ENCODE results near the gene ABCC4. TPM values are rescaled to one million over a fixed set of nuclear protein-coding genes. Genes with fewer than 3 reads are reported as not detected.

The ABCC4 gene
- total RNA-seq, 2 donors from 2014 or later: 11.4 to 14.7 TPM

DNA sequence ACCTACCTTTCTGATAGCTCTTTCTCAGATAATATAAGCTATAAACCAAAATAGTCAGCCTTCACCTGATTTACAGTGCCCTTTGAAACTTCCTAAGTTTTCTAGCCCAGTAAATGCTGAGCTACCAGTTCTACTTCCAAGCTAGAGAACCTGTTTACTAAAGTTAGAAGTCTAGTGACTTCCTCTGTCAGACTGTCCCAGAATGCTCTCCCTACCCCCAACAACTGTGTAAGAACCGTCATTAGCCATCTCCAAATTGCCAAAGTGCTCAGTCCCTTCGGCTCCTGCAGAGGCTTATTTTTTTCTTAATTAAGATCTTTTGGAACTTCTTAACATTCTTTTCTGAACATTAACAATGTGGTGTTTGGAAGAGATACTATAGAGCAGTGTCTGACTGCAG, 3.2 kb upstream of the ABCC4 start:
- H3K4me3 ChIP-seq: no peak overlapping the region
- H3K4me1 ChIP-seq: no peaks in the 10 kb centered on the region
- no peaks in the 10 kb centered on the region for H3K27me3 ChIP-seq
- H3K36me3 ChIP-seq: no peaks in the 10 kb centered on the region
- intact Hi-C loops (cut with DNase I): loop anchor here (5.0 kb wide), 2 partner anchors 78 to 112 kb away; no protein-coding TSS in a partner anchor
- H3K9ac ChIP-seq (ENCODE audit: low read depth in 2 of 2, low read length in 2 of 2): no peak overlapping the region
- TF ChIP-seq, protein P1, sequence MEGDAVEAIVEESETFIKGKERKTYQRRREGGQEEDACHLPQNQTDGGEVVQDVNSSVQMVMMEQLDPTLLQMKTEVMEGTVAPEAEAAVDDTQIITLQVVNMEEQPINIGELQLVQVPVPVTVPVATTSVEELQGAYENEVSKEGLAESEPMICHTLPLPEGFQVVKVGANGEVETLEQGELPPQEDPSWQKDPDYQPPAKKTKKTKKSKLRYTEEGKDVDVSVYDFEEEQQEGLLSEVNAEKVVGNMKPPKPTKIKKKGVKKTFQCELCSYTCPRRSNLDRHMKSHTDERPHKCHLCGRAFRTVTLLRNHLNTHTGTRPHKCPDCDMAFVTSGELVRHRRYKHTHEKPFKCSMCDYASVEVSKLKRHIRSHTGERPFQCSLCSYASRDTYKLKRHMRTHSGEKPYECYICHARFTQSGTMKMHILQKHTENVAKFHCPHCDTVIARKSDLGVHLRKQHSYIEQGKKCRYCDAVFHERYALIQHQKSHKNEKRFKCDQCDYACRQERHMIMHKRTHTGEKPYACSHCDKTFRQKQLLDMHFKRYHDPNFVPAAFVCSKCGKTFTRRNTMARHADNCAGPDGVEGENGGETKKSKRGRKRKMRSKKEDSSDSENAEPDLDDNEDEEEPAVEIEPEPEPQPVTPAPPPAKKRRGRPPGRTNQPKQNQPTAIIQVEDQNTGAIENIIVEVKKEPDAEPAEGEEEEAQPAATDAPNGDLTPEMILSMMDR (IDR thresholded peaks at IDR 0.05): no peak
- no peak overlapping the region for H3K27ac ChIP-seq
- no peaks in the 10 kb centered on the region for H3K9me3 ChIP-seq
- DNase-seq: no peak

DNA sequence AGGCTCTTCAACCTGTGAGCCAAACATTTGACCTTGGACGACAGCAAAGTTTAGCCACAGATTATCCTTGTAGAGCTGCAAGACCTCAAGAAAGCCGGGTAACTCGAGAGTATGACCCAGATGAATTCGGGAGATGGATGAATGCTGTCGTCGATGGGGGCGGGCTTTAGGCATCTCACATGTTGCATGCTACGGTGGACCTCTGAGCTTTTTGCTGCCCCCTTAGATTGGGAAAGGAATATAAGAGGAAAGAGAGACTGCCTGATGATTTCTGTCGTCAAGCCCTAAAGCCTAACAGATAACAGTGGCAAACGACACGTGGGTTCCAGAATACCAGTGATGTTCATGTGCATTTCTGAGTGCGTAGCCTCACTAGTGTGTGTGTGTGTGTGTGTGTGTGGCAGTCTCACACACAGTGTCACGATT, 730 bp upstream of the ABCC4 start:
- intact Hi-C loops (cut with DNase I): loop anchor here (5.0 kb wide), 2 partner anchors 80 to 110 kb away; no protein-coding TSS in a partner anchor
- H3K27ac ChIP-seq: peak overlapping the region; percentile 64

DNA sequence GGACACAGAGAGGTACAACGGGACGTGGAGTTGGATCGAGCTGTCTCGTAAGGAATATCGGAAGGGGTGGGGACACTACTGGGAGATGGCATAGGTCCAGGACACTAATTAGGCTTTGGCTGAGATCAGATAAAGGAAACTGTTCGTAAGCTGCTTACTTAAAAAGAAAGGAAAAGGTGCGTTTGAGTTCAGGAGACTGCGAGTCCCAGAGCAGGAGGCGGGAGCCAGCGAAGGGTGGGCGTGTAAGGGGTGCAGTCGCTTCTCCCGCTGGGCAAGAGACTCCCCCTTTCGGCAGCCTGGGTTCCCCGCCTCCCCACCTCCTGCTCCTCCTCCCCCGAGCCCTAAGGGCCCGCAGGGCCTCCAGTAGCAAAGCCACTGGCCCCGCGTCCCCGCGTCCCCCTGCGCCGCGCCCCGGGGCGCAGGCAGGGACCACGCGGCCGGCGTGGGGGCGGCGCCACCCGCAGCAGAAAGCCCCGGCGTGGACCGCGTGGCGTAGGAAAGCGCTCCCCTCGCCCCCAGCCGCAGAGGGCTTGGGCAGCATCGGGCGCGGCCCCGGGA, 547 bp downstream of the ABCC4 start:
- H3K9ac ChIP-seq (ENCODE audit: low read depth in 2 of 2, low read length in 2 of 2): peak overlapping the region; percentile 85 to 87
- H3K4me3 ChIP-seq: peak overlapping the region; percentile 65
- peak; percentile 61 for DNase-seq
- peaks cover 11% of the 10 kb centered on the region for H3K4me1 ChIP-seq
- intact Hi-C loops (cut with DNase I): loop anchor here (5.0 kb wide), 2 partner anchors 82 to 108 kb away; no protein-coding TSS in a partner anchor
- H3K36me3 ChIP-seq: no peaks in the 10 kb centered on the region
- H3K27me3 ChIP-seq: no peaks in the 10 kb centered on the region
- no peaks in the 10 kb centered on the region for H3K9me3 ChIP-seq
- H3K27ac ChIP-seq: peak overlapping the region; percentile 64
- TF ChIP-seq, protein P1 (IDR thresholded peaks at IDR 0.05): no peak

More for the DNA sequence above, 730 bp upstream of the ABCC4 start:
- H3K9ac ChIP-seq (ENCODE audit: low read depth in 2 of 2, low read length in 2 of 2): peak overlapping the region; percentile 51 to 87
- no peaks in the 10 kb centered on the region for H3K36me3 ChIP-seq
- no peaks in the 10 kb centered on the region for H3K9me3 ChIP-seq
- H3K4me1 ChIP-seq: peaks cover 11% of the 10 kb centered on the region
- TF ChIP-seq, protein P1 (IDR thresholded peaks at IDR 0.05): no peak
- peak overlapping the region; percentile 65 for H3K4me3 ChIP-seq
- no peak for DNase-seq
- no peaks in the 10 kb centered on the region for H3K27me3 ChIP-seq

DNA sequence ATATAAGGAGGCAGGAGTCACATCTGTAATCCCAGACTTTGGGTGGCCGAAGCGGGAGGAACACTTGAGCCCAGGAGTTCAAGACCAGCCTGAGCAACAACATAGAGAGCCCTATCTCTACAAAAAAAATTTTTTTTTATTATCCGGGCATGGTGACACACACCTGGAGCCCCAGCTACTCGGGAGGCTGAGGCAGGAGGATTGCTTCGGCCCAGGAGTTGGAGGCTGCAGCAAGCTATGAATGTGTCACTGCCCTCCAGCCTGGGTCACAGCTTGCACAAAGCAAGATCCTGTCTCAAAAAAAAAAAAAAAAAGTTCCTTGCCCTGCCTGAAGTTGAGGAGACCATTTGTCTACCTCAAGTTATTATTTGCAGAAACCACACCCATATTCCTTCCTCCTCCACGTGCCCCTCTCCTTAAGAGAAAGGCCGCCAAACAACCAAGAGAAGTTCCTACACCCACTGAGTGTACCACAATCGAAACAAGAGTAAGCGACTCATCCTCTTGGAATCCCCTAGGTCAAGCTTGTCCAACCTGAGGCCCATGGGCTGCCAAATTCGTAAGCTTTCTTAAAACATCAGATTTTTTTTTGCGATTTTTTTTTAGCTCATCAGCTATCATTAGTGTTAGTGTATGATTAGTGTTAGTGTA, 2.2 kb downstream of the ABCC4 start:
- Histone ChIP-seq H3K36me3 (no peaks in the 10 kb centered on the region), H3K4me1 (peaks cover 11% of the 10 kb centered on the region), H3K9me3 (no peaks in the 10 kb centered on the region), H3K27ac (no peak overlapping the region), H3K4me3 (no peak overlapping the region), H3K9ac (ENCODE audit: low read depth in 2 of 2, low read length in 2 of 2) (no peak overlapping the region), H3K27me3 (no peaks in the 10 kb centered on the region)
- TF ChIP-seq, protein P1 (IDR thresholded peaks at IDR 0.05): no peak
- intact Hi-C loops (cut with DNase I): no loop called here
- DNase-seq: no peak

DNA sequence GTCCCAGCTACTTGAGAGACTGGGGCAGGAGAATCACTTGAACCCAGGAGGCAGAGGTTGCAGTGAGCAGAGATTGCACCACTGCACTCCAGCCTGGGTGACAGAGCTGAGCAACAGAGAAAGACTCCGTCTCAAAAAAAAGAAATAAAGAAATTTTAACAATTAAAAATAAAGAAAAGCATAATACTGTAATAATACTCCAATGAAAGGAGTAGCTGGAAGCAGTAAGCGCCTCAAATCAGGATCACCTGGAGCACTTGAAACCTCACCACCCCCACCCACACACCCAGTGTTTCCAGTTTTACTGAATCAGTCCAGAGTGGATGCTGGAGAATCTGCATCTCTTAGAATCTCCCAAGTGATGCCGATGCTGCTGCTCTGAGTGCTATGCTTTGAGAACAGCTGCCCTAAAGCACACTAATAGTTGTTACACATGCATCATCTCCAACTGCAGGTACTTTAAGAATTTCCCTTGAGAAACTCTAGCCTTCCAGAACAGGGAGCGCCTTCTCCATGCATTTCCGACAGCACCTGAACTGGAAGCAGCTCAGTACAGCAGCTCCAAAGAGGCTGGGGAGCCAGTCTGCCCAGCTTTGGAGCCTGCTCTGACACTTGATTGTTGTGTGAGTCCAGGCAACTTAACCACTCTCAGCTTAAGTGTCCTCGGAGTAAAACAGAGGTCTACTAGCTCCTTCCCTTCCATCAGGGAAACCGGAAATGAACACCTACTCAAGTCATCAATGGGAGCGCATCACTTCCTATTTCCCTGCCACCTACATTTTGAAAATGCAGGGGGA, 2.9 kb downstream of the ABCC4 start:
- Histone ChIP-seq H3K4me3 (no peak overlapping the region), H3K9me3 (no peaks in the 10 kb centered on the region), H3K9ac (ENCODE audit: low read depth in 2 of 2, low read length in 2 of 2) (no peak overlapping the region), H3K36me3 (no peaks in the 10 kb centered on the region), H3K27me3 (no peaks in the 10 kb centered on the region), H3K4me1 (peaks cover 11% of the 10 kb centered on the region), H3K27ac (peak overlapping the region; percentile 74)
- TF ChIP-seq, protein P1 (IDR thresholded peaks at IDR 0.05): no peak
- DNase-seq: no peak
- intact Hi-C loops (cut with DNase I): no loop called here
